ENCODE data around the gene NEK4.

The NEK4 gene

DNA sequence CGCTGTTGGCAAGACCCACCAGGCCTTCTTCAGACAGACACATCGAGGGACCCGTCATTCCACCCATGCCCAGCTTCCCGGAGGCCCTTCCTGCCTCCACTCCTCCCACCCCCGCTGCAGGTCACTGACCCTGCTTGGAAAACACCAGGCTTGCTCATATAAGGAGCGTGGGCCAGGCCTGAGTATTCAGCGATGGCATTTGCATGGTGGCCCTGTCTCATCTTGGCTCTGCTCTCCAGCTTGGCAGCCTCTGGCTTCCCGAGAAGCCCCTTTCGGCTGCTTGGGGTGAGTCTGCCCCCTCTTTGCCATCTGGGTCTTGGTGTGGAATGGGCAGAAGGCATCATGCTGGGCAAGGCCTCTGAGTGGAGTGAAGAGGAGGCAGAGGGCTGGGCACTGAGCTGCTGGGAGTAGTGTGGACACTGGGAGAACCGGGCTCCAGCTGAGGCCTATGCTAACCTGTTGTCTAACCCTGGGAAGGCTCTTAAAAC, 23.9 kb upstream of the NEK4 start, which contains the start of gene ITIH3:
Gene ITIH3 (plus strand): TSS at position 185 of the 488 bp plus-strand sequence. CDS start 8 bp downstream, at position 193.
- in situ Hi-C loops (cut with MboI; ENCODE audit: low pct_unique_long_range_greater_than_20kb, low sequenced_read_pairs) = no loop called here
- no peak for DNase-seq

- in situ Hi-C loops (cut with MboI; ENCODE audit: low pct_unique_long_range_greater_than_20kb, low sequenced_read_pairs) = no loop called here
- no peak for DNase-seq
Observed at GRCh38 chr3:52793702-52794611, 23.2 kb upstream of the NEK4 start.

- in situ Hi-C loops (cut with MboI; ENCODE audit: low pct_unique_long_range_greater_than_20kb, low sequenced_read_pairs) = no loop called here
- DNase-seq = no peak
Observed at GRCh38 chr3:52792961-52793695, 22.4 kb upstream of the NEK4 start.

DNA sequence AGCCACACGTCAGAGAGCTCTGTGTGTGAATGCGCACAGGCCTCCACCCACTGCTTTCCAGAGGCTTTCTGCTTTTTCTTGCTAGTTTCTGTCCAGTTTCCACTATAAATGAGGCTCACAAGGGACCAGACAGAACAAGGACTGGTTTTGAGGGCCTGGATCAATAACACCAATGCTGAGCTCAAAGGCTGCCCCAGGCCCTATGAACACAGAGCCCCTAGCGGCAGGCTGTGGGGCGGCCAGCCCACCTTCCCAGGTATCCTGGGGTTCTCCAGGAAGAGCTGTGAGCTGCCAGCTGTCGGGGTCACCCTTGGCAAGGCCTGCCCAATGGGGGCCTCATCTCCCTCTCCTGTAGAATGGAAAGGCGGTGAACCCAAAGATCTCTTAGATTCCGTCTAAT, 21.7 kb upstream of the NEK4 start:
- DNase-seq = no peak
- in situ Hi-C loops (cut with MboI; ENCODE audit: low pct_unique_long_range_greater_than_20kb, low sequenced_read_pairs) = no loop called here

DNA sequence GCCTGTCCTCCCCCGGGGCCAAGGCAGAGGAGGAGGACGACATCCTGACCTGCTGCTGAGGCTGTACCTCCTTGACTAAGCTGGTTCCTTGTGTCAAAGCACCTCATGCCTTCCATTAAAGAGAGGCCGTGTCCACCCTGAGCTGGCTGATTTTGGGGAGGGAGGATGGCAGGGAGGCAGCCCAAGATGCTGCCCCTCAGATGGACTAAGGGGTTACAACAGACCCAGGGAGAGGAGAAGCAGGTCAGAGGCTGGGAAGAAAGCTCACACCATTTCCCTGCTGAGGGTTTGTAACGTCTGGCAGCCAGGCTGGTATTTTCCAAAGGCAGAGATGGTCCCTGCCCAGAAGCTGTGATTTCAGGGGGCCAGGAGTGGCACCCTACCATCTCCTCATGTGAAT, 21.2 kb upstream of the NEK4 start:
- DNase-seq = no peak
- in situ Hi-C loops (cut with MboI; ENCODE audit: low pct_unique_long_range_greater_than_20kb, low sequenced_read_pairs) = no loop called here

GRCh38 chr3:52791366-52791765, 20.6 kb upstream of the NEK4 start:
- in situ Hi-C loops (cut with MboI; ENCODE audit: low pct_unique_long_range_greater_than_20kb, low sequenced_read_pairs) = no loop called here

GRCh38 chr3:52790741-52791140, 20.0 kb upstream of the NEK4 start:
- in situ Hi-C loops (cut with MboI; ENCODE audit: low pct_unique_long_range_greater_than_20kb, low sequenced_read_pairs) = no loop called here
- no peak for DNase-seq

More at GRCh38 chr3:52791366-52791765, 20.6 kb upstream of the NEK4 start:
- no peak for DNase-seq

DNA sequence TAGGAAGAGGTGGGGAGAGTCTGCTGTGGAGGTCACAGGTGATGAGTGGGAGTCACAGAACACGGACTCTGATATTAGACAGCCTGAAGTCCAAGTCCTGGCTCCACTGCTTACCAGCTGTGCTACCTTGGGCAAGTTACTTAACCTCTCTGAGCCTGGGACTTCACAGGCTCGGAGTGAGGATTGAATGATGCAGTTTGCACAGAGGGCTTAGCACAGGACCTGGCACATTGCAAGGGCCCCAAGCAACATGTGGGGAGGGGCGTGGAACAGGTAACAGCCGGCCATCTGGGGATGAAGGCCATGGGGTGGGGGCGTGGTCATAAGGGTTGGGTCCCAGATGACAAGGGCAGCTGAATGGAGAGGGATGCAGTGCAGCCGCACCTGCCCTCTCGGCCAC, 19.6 kb upstream of the NEK4 start:
- in situ Hi-C loops (cut with MboI; ENCODE audit: low pct_unique_long_range_greater_than_20kb, low sequenced_read_pairs) = no loop called here
- no peak for DNase-seq

DNA sequence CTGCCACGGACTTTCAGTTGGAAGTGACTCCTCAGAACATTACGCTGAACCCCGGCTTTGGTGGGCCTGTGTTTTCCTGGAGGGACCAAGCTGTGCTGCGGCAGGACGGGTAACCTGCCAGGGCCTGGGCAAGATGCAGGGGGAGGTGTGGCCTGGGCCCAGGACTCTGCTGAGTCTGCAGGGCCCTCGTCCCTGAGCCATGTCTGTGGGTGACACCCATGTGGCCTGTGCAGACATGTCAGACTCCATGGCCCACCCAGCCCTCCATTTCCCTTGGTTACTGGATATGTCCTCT, 19.0 kb upstream of the NEK4 start:
- in situ Hi-C loops (cut with MboI; ENCODE audit: low pct_unique_long_range_greater_than_20kb, low sequenced_read_pairs) = no loop called here
- DNase-seq = no peak

- in situ Hi-C loops (cut with MboI; ENCODE audit: low pct_unique_long_range_greater_than_20kb, low sequenced_read_pairs) = no loop called here
- DNase-seq = no peak
Observed at GRCh38 chr3:52788890-52789745, 18.4 kb upstream of the NEK4 start.

DNA sequence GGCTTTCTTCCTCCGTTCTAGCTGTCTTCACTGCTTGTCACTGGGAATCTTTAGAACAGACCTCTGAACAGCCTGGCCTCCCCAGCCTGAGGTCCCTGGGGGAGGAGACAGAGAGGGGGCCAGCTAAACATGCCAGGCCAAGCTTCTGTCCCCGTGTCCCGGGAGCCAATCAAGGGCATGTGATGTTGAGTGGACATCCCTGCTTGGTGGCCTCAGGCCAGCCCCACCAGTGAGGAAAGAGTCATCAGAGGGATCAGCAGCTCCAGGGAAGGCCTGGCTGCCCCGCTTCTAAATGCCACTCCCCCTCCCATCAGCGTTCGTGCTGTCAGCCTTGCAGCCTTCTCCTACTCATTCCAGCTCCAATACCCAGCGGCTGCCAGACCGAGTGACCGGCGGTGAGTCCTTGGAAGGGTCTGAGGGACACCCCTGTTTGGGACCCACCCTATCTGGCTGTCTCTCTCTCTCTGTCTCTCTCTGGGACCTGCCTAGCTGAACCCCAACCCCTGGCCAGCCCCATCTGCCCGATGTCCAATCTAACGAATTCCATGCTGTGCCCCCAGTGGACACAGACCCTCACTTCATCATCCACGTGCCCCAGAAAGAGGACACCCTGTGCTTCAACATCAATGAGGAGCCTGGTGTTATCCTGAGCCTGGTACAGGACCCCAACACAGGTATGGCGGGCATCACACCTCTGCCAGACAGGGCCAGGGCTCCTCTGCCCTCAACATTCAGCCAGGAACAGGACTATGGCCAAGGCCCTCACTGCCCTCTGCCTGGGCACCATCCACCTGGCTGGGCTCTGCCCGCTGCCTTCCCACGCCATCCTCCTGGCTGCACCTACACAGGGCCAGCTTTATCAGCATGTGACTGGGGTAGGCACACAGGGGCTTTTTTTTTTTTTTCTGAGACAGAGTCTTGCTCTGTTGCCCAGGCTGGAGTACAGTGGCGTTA, 17.2 kb upstream of the NEK4 start:
- in situ Hi-C loops (cut with MboI; ENCODE audit: low pct_unique_long_range_greater_than_20kb, low sequenced_read_pairs) = no loop called here
- no peak for DNase-seq

DNA sequence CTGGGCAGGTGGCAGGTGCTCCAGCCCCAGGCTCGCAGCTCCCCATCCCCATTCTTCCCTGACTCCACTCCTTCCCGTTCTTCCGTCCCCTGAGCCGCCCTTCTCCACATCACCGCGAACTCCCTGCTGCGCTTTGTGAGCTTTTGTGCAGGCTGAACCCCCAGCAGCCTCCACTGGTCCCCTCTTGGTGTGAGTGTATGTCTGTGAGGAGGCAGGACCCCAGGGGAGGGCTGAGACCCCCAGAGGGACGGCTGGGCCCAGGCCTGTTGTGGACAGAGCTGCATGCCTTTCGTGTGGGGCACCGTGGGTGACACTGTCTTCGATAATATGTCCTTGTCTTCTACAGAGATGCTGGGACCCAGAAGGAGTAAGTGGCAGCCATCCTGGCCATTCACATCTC, 16.5 kb upstream of the NEK4 start:
- in situ Hi-C loops (cut with MboI; ENCODE audit: low pct_unique_long_range_greater_than_20kb, low sequenced_read_pairs) = no loop called here
- DNase-seq = no peak

DNA sequence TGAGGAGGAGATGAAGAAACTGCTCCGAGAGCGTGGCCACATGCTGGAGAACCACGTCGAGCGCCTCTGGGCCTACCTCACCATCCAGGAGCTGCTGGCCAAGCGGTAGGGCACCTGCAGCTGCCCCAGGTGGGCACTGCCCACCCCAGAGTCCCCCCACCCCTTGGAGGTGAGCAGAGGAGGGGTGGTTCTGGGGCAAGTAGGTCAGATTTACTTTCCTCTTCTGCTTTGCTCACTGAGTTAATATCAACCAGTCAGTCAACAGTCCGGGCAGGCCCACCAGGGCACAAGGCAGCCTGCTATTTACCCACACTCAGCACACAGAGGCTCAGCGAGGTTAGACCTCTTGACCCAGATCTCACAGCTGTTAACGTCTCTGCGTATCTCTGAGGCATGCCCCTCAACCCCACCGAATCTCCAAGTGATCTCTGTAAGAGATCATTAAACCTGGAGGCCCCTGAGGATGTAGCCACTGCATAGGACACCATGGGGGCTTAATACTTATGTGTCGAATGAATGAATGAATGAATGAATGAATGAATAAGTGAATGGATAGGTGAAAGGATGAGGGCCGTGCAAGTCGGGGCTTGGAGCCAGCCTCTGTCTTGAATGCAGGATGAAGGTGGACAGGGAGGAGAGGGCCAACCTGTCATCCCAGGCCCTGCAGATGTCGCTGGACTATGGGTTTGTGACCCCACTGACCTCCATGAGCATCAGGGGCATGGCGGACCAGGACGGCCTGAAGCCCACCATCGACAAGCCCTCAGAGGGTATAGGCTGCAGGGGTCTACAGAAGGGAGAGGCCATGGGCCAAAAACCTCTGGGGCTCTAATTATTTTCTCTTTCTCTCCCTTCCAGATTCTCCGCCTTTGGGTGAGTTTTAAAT, 15.8 kb upstream of the NEK4 start:
- no peak for DNase-seq
- in situ Hi-C loops (cut with MboI; ENCODE audit: low pct_unique_long_range_greater_than_20kb, low sequenced_read_pairs) = no loop called here

DNA sequence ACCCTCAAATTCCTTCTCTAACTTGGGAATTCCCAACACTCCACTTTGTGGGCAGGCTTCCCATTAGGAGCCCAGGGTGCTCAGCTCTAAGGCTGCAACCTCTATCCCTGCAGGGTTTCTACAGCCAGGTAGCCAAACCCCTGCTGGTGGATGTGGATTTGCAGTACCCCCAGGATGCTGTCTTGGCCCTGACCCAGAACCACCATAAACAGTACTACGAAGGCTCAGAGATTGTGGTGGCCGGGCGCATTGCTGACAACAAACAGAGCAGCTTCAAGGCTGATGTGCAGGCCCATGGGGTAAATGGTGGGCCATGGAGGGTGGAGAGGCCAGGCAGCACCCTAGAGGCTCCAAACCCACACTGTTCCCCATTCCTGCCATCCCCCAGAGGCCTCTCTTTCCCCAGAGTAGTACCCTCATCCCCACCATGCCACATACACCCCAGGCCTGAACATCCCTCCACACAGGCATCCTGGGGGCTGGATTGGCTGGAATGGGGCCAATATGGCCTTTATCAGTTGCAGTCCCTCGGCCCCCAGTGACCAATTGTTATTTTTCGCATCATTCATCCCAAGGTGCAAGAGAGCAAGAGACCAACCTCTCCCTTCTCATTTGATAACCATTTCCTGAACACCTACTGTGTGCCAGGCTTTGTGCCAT, 14.3 kb upstream of the NEK4 start:
- DNase-seq = no peak
- in situ Hi-C loops (cut with MboI; ENCODE audit: low pct_unique_long_range_greater_than_20kb, low sequenced_read_pairs) = no loop called here

DNA sequence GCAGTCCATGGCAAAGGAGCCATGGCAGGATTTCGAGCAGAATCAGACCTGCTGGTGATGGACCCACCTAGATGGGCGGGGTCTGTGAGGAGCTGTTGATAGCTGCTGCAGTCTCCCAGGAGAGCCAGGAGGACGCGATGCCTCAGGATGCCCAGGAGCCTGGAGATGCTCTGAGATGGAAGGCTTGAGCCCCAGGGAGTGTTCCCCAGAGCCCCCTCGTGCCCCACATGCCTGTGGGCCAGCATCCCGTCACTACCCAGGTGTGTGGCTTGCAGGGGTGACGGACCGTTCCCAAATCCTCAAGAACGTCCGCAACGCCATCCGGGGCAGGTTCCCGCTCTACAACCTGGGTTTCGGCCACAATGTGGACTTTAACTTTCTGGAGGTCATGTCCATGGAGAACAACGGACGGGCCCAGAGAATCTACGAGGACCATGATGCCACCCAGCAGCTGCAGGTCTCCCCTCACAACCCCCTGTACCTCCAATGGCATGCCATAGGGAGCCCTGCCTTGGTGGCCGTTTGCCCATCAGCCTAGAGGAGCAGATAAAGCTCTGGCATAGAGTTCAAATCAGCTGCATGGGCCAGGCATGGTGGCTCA, 13.4 kb upstream of the NEK4 start:
- in situ Hi-C loops (cut with MboI; ENCODE audit: low pct_unique_long_range_greater_than_20kb, low sequenced_read_pairs) = no loop called here
- DNase-seq = no peak

DNA sequence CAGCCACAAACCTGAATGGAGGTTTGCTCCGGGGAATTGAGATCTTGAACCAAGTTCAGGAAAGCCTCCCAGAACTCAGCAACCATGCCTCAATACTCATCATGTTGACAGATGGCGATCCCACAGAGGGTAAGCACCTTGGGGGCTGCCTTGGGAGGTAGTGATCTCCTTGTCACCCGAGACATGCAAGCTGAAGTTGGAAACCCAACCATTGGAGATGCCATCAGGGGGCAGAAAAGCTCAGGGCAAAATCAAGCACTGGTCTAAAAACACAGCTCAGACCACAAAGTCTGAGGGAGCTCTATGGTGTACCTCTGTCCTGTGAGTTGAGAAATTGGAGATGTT, 12.4 kb upstream of the NEK4 start:
- DNase-seq = no peak
- in situ Hi-C loops (cut with MboI; ENCODE audit: low pct_unique_long_range_greater_than_20kb, low sequenced_read_pairs) = no loop called here
